Sciatic nerve (tissue), 2 donors: ENCODE results near the gene APOC1. TPM values are rescaled to one million over a fixed set of nuclear protein-coding genes. Genes with fewer than 3 reads are reported as not detected.
A peak's percentile ranks its signal among the peaks of the same experiment; 100 is the strongest.
"Not testable (repeated sequence)": the region's sequence is repeated elsewhere in the genome, so short reads cannot be mapped to it uniquely, and the experiment has no call there.

Experiments
- ATAC-seq: fragments of 200-7000 bp; cut with Tn5 transposase; one replicate; pipeline ENCODE4 v1.9.1; 2020; ENCODE audit warnings: mild to moderate bottlenecking, moderate library complexity
- DNase-seq: peaks from one replicate; pipeline ENCODE4 v3.0.0-alpha.2; 2020; ENCODE audit warnings: low spot score
- intact Hi-C: fragments of 100-400 bp; cut with DNase I; formaldehyde crosslinking; loops from one replicate; pipeline ENCODE4 v1.14.2; 2022
- total RNA-seq: library from RNA; stranded (reverse); fragmentation: NEBNext Ultra II Directional; extraction: Animal tissue kit (Norgen Biotek cat#: 25700); gene quantifications from one replicate; pipeline ENCODE4 v1.2.1, GENCODE V29; 2021
- donor health status: DM: no; HTN: no; CAD: no.
- donor health status: DM: no; HTN: no; CAD: no.

APOC1 gene
- total RNA-seq, 1 donor from 2014 or later = 29.0 TPM

GRCh38 chr19:44887648-44888047 is 26.8 kb upstream of the APOC1 start:
- no peak for ATAC-seq
- intact Hi-C loops = loop anchor here (5.0 kb wide), 1 partner anchor 35 kb away; no protein-coding TSS in a partner anchor

GRCh38 chr19:44888335-44888734 is 26.1 kb upstream of the APOC1 start:
- not testable (repeated sequence) for ATAC-seq, DNase-seq
- intact Hi-C loops = loop anchor here (5.0 kb wide), 1 partner anchor 36 kb away; no protein-coding TSS in a partner anchor

More at GRCh38 chr19:44887648-44888047, 26.8 kb upstream of the APOC1 start:
- no peak for DNase-seq

- DNase-seq (no peak), ATAC-seq (no peak)
- intact Hi-C loops = loop anchor here (5.0 kb wide), 1 partner anchor 38 kb away; no protein-coding TSS in a partner anchor
These were observed 24.5 kb upstream of the APOC1 start for GRCh38 chr19:44889830-44890365.

GRCh38 chr19:44890366-44891015 is 23.9 kb upstream of the APOC1 start:
- intact Hi-C loops = no loop called here
- DNase-seq (no peak), ATAC-seq (peak; percentile 97)

GRCh38 chr19:44891016-44891882 is 23.2 kb upstream of the APOC1 start, which contains the start of gene TOMM40:
TOMM40 (plus strand) TSS chr19:44891254; CDS start chr19:44891416, 162 bp downstream.
- ATAC-seq = no peak
- intact Hi-C loops = no loop called here
- peak; percentile 100 for DNase-seq

GRCh38 chr19:44892932-44893331 is 21.5 kb upstream of the APOC1 start:
- no peak for ATAC-seq

GRCh38 chr19:44893332-44894051 is 20.9 kb upstream of the APOC1 start:
- no peak for DNase-seq
- no peak for ATAC-seq
- intact Hi-C loops = no loop called here

More at GRCh38 chr19:44892932-44893331, 21.5 kb upstream of the APOC1 start:
- DNase-seq = no peak
- intact Hi-C loops = no loop called here

- ATAC-seq (no peak), DNase-seq (no peak)
- intact Hi-C loops = no loop called here
These were observed 20.4 kb upstream of the APOC1 start for GRCh38 chr19:44894052-44894400.

GRCh38 chr19:44894946-44895345 is 19.5 kb upstream of the APOC1 start:
- DNase-seq = no peak
- no peak for ATAC-seq
- intact Hi-C loops = no loop called here

GRCh38 chr19:44897835-44898234 is 16.6 kb upstream of the APOC1 start:
- ATAC-seq (no peak), DNase-seq (no peak)
- intact Hi-C loops = no loop called here

- DNase-seq (no peak), ATAC-seq (no peak)
- intact Hi-C loops = loop anchor here (5.0 kb wide), 1 partner anchor 57 kb away; the partner anchor contains the start of gene CLPTM1
These were observed 13.8 kb upstream of the APOC1 start for GRCh38 chr19:44900328-44901244.

GRCh38 chr19:44903216-44903601 is 11.2 kb upstream of the APOC1 start:
- intact Hi-C loops = loop anchor here (5.0 kb wide), 1 partner anchor 54 kb away; the partner anchor contains the start of gene CLPTM1
- ATAC-seq = peak; percentile 9
- DNase-seq = no peak

- ATAC-seq (peak; percentile 80), DNase-seq (peak; percentile 88)
- intact Hi-C loops = loop anchor here (5.0 kb wide), 1 partner anchor 53 kb away; the partner anchor contains the start of gene CLPTM1
These were observed 10.6 kb upstream of the APOC1 start for GRCh38 chr19:44903602-44904425.

- DNase-seq (no peak), ATAC-seq (peak; percentile 4)
- intact Hi-C loops = loop anchor here (5.0 kb wide), 1 partner anchor 53 kb away; the partner anchor contains the start of gene CLPTM1
These were observed 9.9 kb upstream of the APOC1 start for GRCh38 chr19:44904426-44904994.

- intact Hi-C loops = no loop called here
- ATAC-seq (peak; percentile 42), DNase-seq (no peak)
These were observed 8.8 kb upstream of the APOC1 start, which contains the start of gene APOE for GRCh38 chr19:44905437-44906160. APOE (plus strand) TSS chr19:44905796; CDS start chr19:44906625, 829 bp downstream.

- intact Hi-C loops = no loop called here
- ATAC-seq = no peak
- no peak for DNase-seq
These were observed 6.8 kb upstream of the APOC1 start for GRCh38 chr19:44907613-44908012.
